H9 (cell line): ENCODE data around the gene FOXJ3. TPM values are rescaled to one million over a fixed set of nuclear protein-coding genes. Genes with fewer than 3 reads are reported as not detected.

ENCODE experiments used
- DNase-seq: peaks from one replicate; pipeline ENCODE4 v3.0.0-alpha.2; 2017
- H2AFZ ChIP-seq: one replicate; pipeline ENCODE4 v1.6.1; 2013; ENCODE audit warnings: mild to moderate bottlenecking, low read length, control low read depth, moderate library complexity
- H2AK5ac ChIP-seq: 2 replicates; pipeline ENCODE4 v1.6.1; 2013; ENCODE audit warnings: low read length, control low read depth, mixed read lengths; ENCODE audit not compliant: insufficient read length
- H2BK120ac ChIP-seq: one replicate; pipeline ENCODE4 v1.6.1; 2013; ENCODE audit warnings: low read depth, mild to moderate bottlenecking, low read length, control low read depth, inconsistent platforms; ENCODE audit not compliant: poor library complexity, severe bottlenecking
- H2BK12ac ChIP-seq: 2 replicates; pipeline ENCODE4 v1.6.1; 2013; ENCODE audit warnings: low read length, control low read depth, mixed read lengths, low read depth; ENCODE audit not compliant: insufficient read length
- H2BK15ac ChIP-seq: 2 replicates; pipeline ENCODE4 v1.6.1; 2013; ENCODE audit warnings: low read depth, low read length, control low read depth
- H2BK20ac ChIP-seq: one replicate; pipeline ENCODE4 v1.6.1; 2013; ENCODE audit warnings: low read depth, mild to moderate bottlenecking, low read length, control low read depth, inconsistent platforms; ENCODE audit not compliant: poor library complexity, severe bottlenecking
- H2BK5ac ChIP-seq: 2 replicates; pipeline ENCODE4 v1.6.1; 2013; ENCODE audit warnings: low read length, control low read depth, mixed read lengths; ENCODE audit not compliant: insufficient read length
- H3K14ac ChIP-seq: 2 replicates; pipeline ENCODE4 v1.6.1; 2013; ENCODE audit warnings: low read length, control low read depth; ENCODE audit not compliant: insufficient read depth
- H3K18ac ChIP-seq: 2 replicates; pipeline ENCODE4 v1.6.1; 2013; ENCODE audit warnings: low read depth, mild to moderate bottlenecking, mixed read lengths, low read length, control low read depth; ENCODE audit not compliant: insufficient read length
- H3K23ac ChIP-seq: 2 replicates; pipeline ENCODE4 v1.6.1; 2013; ENCODE audit warnings: low read length, control low read depth, mixed read lengths, low read depth; ENCODE audit not compliant: insufficient read length
- H3K23me2 ChIP-seq: 2 replicates; pipeline ENCODE4 v1.6.1; 2013; ENCODE audit warnings: low read depth, mild to moderate bottlenecking, mixed read lengths, low read length, control low read depth; ENCODE audit not compliant: insufficient read length, poor library complexity, severe bottlenecking
- H3K27ac ChIP-seq: 2 replicates; pipeline ENCODE4 v1.5.1; 2013; ENCODE audit warnings: low read length, control low read depth, mixed read lengths, low read depth; ENCODE audit not compliant: insufficient read length
- H3K27me3 ChIP-seq: 2 replicates; pipeline ENCODE4 v1.6.1; 2013; ENCODE audit warnings: low read length, control low read depth, inconsistent platforms; ENCODE audit not compliant: insufficient read depth
- H3K4ac ChIP-seq: 2 replicates; pipeline ENCODE4 v1.6.1; 2013; ENCODE audit warnings: low read depth, mild to moderate bottlenecking, control low read depth, inconsistent platforms, low read length, moderate library complexity
- H3K4me1 ChIP-seq: 2 replicates; pipeline ENCODE4 v1.6.1; 2013; ENCODE audit warnings: low read length, control low read depth, inconsistent platforms; ENCODE audit not compliant: insufficient read depth
- H3K4me2 ChIP-seq: 2 replicates; pipeline ENCODE4 v1.6.1; 2013; ENCODE audit warnings: low read length, control low read depth, mixed read lengths; ENCODE audit not compliant: insufficient read length, insufficient read depth
- H3K56ac ChIP-seq: 2 replicates; pipeline ENCODE4 v1.6.1; 2013; ENCODE audit warnings: low read depth, mild to moderate bottlenecking, mixed read lengths, low read length, control low read depth; ENCODE audit not compliant: insufficient read length
- H3K79me1 ChIP-seq: 2 replicates; pipeline ENCODE4 v1.6.1; 2013; ENCODE audit warnings: low read depth, mild to moderate bottlenecking, moderate library complexity, low read length, control low read depth, inconsistent platforms; ENCODE audit not compliant: insufficient read depth, poor library complexity, severe bottlenecking
- H3K79me2 ChIP-seq: 2 replicates; pipeline ENCODE4 v1.6.1; 2013; ENCODE audit warnings: low read length, control low read depth, inconsistent platforms; ENCODE audit not compliant: insufficient read depth
- H3K9ac ChIP-seq: 2 replicates; pipeline ENCODE4 v1.6.1; 2013; ENCODE audit warnings: low read length, control low read depth, mixed read lengths; ENCODE audit not compliant: insufficient read length; ENCODE audit errors: extremely low read depth
- H3K9me3 ChIP-seq: one replicate; pipeline ENCODE4 v1.6.1; 2013; ENCODE audit warnings: low read depth, low read length, inconsistent platforms; ENCODE audit not compliant: control insufficient read depth
- H3T11ph ChIP-seq: one replicate; pipeline ENCODE4 v1.6.1; 2013; ENCODE audit warnings: mild to moderate bottlenecking, low read length, control low read depth, inconsistent platforms
- H4K20me1 ChIP-seq: one replicate; pipeline ENCODE4 v1.6.1; 2013; ENCODE audit not compliant: control insufficient read depth, insufficient read length, insufficient read depth
- H4K5ac ChIP-seq: 2 replicates; pipeline ENCODE4 v1.6.1; 2013; ENCODE audit warnings: low read depth, mild to moderate bottlenecking, mixed read lengths, low read length, control low read depth; ENCODE audit not compliant: insufficient read length
- H4K8ac ChIP-seq: replicated peaks from 2 replicates; pipeline ENCODE4 v1.6.1; 2013; ENCODE audit warnings: low read length, control low read depth, mixed read lengths, low read depth; ENCODE audit not compliant: insufficient read length
- H4K91ac ChIP-seq: 2 replicates; pipeline ENCODE4 v1.6.1; 2013; ENCODE audit warnings: low read depth, mild to moderate bottlenecking, moderate library complexity, mixed read lengths, low read length, control low read depth; ENCODE audit not compliant: insufficient read length
- H3K27ac Mint-ChIP-seq, 3 experiments: 2 replicates in 2 of 3; 3 replicates in 1 of 3; pipeline ENCODE4 v1.8.0; 2020 to 2021; ENCODE audit warnings: mixed read lengths in 3 of 3, mild to moderate bottlenecking in 1 of 3, moderate library complexity in 1 of 3
- H3K27me3 Mint-ChIP-seq: 2 replicates; pipeline ENCODE4 v1.8.0; 2021; ENCODE audit warnings: low read depth, mild to moderate bottlenecking, moderate library complexity, mixed read lengths
- H3K36me3 Mint-ChIP-seq, 3 experiments: 2 replicates in 2 of 3; 3 replicates in 1 of 3; pipeline ENCODE4 v1.8.0; 2020 to 2021; ENCODE audit warnings: low read depth in 3 of 3, mixed read lengths in 3 of 3; ENCODE audit not compliant: insufficient read depth in 1 of 3
- H3K4me1 Mint-ChIP-seq, 2 experiments: 2 replicates each; pipeline ENCODE4 v1.8.0; 2020; ENCODE audit warnings: mixed read lengths in 2 of 2
- H3K4me3 Mint-ChIP-seq, 2 experiments: 2 replicates in 1 of 2; 3 replicates in 1 of 2; pipeline ENCODE4 v1.8.0; 2020 to 2021; ENCODE audit warnings: mild to moderate bottlenecking in 2 of 2, mixed read lengths in 2 of 2, moderate library complexity in 1 of 2
- H3K9me3 Mint-ChIP-seq, 2 experiments: 2 replicates in 1 of 2; 3 replicates in 1 of 2; pipeline ENCODE4 v1.8.0; 2020; ENCODE audit warnings: mild to moderate bottlenecking in 2 of 2, mixed read lengths in 2 of 2, moderate library complexity in 1 of 2
- WGBS: extraction: QIAGEN DNeasy Blood & Tissue Kit; methylation state at CpG from one replicate; pipeline ENCODE4 v1.1.7; 2013; ENCODE audit warnings: missing lambda C conversion rate, low lambda C conversion rate, mixed read lengths; ENCODE audit not compliant: insufficient read length; ENCODE audit errors: extremely low coverage; 5-methylcytosine and 5-hydroxymethylcytosine counted together
- total RNA-seq: library from RNA; stranded (reverse); gene quantifications from 2 replicates; pipeline ENCODE4 v1.2.1, GENCODE V29; 2021
- TF ChIP-seq, protein P1 (sequence below): fragments of 200-600 bp; sonication (generic); conservative IDR thresholded peaks from 3 replicates; pipeline ENCODE4 v1.8.0; 2021; ENCODE audit warnings: antibody characterized with exemption, mild to moderate bottlenecking

FOXJ3 gene
- total RNA-seq, 1 experiment from 2014 or later = 49.9 TPM

DNA sequence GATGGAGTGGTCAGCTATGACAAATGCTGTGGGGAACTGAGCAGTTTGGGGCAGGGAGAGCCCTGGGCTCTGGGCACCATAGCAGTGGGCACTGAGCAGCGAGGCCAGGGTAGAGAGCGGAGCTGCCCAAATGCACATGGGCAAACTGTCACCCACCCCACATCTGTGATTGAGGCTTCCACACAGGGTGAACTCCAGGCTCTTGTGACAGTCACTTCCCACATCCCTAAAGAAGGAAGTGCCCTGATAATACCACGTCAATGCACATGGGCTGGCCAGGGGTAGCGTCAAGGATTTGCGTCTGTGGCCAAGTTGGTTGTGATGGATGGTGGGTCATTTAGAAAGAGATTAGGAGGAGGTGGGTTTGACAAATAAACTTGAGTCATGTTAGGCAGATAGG, 184.4 kb downstream of the FOXJ3 start:
- H3K9ac ChIP-seq = no peak overlapping the region
- Mint-ChIP-seq H3K4me3 (no peak overlapping the region), H3K27ac (no peak overlapping the region), H3K9me3 (no peaks in the 10 kb centered on the region), H3K27me3 (peaks cover 12% of the 10 kb centered on the region), H3K4me1 (no peaks in the 10 kb centered on the region), H3K36me3 (no peaks in the 10 kb centered on the region; a peak in 1 of 7 replicates)
- H2BK15ac ChIP-seq = no peak overlapping the region
- no peak overlapping the region for H3K14ac ChIP-seq
- WGBS = no CpG with 5 or more reads among the region's 5 CpGs
- H3K79me1 ChIP-seq = no peaks in the 10 kb centered on the region
- H3K18ac ChIP-seq = no peak overlapping the region
- TF ChIP-seq, protein P1, sequence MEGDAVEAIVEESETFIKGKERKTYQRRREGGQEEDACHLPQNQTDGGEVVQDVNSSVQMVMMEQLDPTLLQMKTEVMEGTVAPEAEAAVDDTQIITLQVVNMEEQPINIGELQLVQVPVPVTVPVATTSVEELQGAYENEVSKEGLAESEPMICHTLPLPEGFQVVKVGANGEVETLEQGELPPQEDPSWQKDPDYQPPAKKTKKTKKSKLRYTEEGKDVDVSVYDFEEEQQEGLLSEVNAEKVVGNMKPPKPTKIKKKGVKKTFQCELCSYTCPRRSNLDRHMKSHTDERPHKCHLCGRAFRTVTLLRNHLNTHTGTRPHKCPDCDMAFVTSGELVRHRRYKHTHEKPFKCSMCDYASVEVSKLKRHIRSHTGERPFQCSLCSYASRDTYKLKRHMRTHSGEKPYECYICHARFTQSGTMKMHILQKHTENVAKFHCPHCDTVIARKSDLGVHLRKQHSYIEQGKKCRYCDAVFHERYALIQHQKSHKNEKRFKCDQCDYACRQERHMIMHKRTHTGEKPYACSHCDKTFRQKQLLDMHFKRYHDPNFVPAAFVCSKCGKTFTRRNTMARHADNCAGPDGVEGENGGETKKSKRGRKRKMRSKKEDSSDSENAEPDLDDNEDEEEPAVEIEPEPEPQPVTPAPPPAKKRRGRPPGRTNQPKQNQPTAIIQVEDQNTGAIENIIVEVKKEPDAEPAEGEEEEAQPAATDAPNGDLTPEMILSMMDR = no peak
- H4K20me1 ChIP-seq = no peaks in the 10 kb centered on the region
- H2AK5ac ChIP-seq = no peak overlapping the region
- H3K23me2 ChIP-seq = no peaks in the 10 kb centered on the region
- no peak overlapping the region for H2BK5ac ChIP-seq
- no peak overlapping the region for H2AFZ ChIP-seq
- no peak overlapping the region for H3K4ac ChIP-seq
- no peak overlapping the region for H2BK12ac ChIP-seq
- no peak overlapping the region for H2BK120ac ChIP-seq
- no peaks in the 10 kb centered on the region for H3K27me3 ChIP-seq
- no peak overlapping the region for H3K27ac ChIP-seq
- H3K4me1 ChIP-seq = no peaks in the 10 kb centered on the region
- no peak overlapping the region for H3K23ac ChIP-seq
- H3T11ph ChIP-seq = no peak overlapping the region
- no peaks in the 10 kb centered on the region for H3K79me2 ChIP-seq
- DNase-seq = no peak
- no peak overlapping the region for H4K5ac ChIP-seq
- no peak overlapping the region for H3K56ac ChIP-seq
- no peaks in the 10 kb centered on the region for H3K9me3 ChIP-seq
- no peak overlapping the region for H4K91ac ChIP-seq
- H3K4me2 ChIP-seq = no peak overlapping the region
- no peak overlapping the region for H4K8ac ChIP-seq
- H2BK20ac ChIP-seq = no peak overlapping the region
